Testis (tissue), 2 donors: ENCODE results near the gene ACE.

Experiments used
- POLR2A ChIP-seq: fragments of 450-650 bp; IDR thresholded peaks from one replicate; pipeline ENCODE4 v1.6.1; 2017; ENCODE audit warnings: antibody characterized with exemption, mild to moderate bottlenecking, moderate library complexity
- TF ChIP-seq, protein P1 (sequence below), 3 experiments: fragments of 450-650 bp in 2 of 3; fragments of 200-600 bp in 1 of 3; sonication (generic) in 1 of 3; IDR thresholded peaks; one replicate each; pipeline ENCODE4 v1.5.1; 2016 to 2019; ENCODE audit warnings: antibody characterized with exemption in 3 of 3, mild to moderate bottlenecking in 2 of 3, moderate library complexity in 1 of 3

DNA sequence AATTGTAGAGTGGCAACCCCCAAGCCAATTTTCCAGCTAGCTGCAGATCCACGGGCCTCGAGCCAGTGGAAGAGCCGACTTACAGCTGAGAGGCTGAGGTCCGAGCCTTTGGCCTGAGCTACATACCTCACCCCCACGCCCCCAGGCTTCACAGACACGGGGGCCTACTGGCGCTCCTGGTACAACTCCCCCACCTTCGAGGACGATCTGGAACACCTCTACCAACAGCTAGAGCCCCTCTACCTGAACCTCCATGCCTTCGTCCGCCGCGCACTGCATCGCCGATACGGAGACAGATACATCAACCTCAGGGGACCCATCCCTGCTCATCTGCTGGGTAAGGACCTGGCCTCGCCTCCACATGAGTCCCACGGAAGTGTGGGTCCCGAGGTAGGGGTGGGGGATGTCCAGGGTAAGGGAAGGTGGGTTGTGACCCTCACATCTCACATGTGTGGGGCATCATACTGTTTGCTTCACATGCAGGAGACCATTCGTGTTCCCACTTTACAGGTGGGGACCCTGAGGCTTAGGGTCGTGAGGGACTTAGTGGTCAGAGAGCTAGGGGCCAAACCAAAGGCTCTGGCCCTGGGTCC is 3.4 kb downstream of the ACE start:
- TF ChIP-seq, protein P1, sequence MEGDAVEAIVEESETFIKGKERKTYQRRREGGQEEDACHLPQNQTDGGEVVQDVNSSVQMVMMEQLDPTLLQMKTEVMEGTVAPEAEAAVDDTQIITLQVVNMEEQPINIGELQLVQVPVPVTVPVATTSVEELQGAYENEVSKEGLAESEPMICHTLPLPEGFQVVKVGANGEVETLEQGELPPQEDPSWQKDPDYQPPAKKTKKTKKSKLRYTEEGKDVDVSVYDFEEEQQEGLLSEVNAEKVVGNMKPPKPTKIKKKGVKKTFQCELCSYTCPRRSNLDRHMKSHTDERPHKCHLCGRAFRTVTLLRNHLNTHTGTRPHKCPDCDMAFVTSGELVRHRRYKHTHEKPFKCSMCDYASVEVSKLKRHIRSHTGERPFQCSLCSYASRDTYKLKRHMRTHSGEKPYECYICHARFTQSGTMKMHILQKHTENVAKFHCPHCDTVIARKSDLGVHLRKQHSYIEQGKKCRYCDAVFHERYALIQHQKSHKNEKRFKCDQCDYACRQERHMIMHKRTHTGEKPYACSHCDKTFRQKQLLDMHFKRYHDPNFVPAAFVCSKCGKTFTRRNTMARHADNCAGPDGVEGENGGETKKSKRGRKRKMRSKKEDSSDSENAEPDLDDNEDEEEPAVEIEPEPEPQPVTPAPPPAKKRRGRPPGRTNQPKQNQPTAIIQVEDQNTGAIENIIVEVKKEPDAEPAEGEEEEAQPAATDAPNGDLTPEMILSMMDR (IDR thresholded peaks at IDR 0.05): no peak
- TF ChIP-seq POLR2A: no peak
